Left ventricle myocardium inferior (tissue), 1 donor: Measurements from ENCODE around the gene DAAM1. TPM values are rescaled to one million over a fixed set of nuclear protein-coding genes. Genes with fewer than 3 reads are reported as not detected.
A peak's percentile ranks its signal among the peaks of the same experiment; 100 is the strongest.

Experiments used
- DNase-seq: peaks from one replicate; pipeline ENCODE4 v3.0.0-alpha.2; 2020
- H3K27ac ChIP-seq: fragments of 200-600 bp; replicated peaks from 2 replicates; pipeline ENCODE4 v1.8.0; 2021
- H3K27me3 ChIP-seq: fragments of 200-600 bp; 2 replicates; pipeline ENCODE4 v1.8.0; 2021; ENCODE audit warnings: low read depth
- H3K36me3 ChIP-seq: fragments of 200-600 bp; 2 replicates; pipeline ENCODE4 v1.8.0; 2021
- H3K4me1 ChIP-seq: fragments of 200-600 bp; 2 replicates; pipeline ENCODE4 v1.8.0; 2021
- H3K4me3 ChIP-seq: fragments of 200-600 bp; 2 replicates; pipeline ENCODE4 v1.8.0; 2021; ENCODE audit warnings: mild to moderate bottlenecking, moderate library complexity
- H3K9me3 ChIP-seq: fragments of 200-600 bp; replicated peaks from 2 replicates; pipeline ENCODE4 v1.8.0; 2021
- CTCF ChIP-seq: fragments of 200-600 bp; IDR thresholded peaks from 2 replicates; pipeline ENCODE4 v1.8.0; 2021; ENCODE audit warnings: antibody characterized with exemption, mild to moderate bottlenecking, borderline replicate concordance
- intact Hi-C: fragments of 100-400 bp; cut with micrococcal nuclease; formaldehyde crosslinking; loops from one replicate; pipeline ENCODE4 v1.11.0; 2022
- total RNA-seq: library from RNA; stranded (reverse); fragmentation: NEBNext Ultra II Directional; extraction: Animal tissue kit (Norgen Biotek cat#: 25700); gene quantifications from one replicate; pipeline ENCODE4 v1.2.1, GENCODE V29; 2021
- donor health status: DM: no; HTN: yes; CAD: no; lungs with severe emphysema.

DAAM1 gene
- total RNA-seq, 1 donor from 2014 or later = 84.8 TPM

DNA sequence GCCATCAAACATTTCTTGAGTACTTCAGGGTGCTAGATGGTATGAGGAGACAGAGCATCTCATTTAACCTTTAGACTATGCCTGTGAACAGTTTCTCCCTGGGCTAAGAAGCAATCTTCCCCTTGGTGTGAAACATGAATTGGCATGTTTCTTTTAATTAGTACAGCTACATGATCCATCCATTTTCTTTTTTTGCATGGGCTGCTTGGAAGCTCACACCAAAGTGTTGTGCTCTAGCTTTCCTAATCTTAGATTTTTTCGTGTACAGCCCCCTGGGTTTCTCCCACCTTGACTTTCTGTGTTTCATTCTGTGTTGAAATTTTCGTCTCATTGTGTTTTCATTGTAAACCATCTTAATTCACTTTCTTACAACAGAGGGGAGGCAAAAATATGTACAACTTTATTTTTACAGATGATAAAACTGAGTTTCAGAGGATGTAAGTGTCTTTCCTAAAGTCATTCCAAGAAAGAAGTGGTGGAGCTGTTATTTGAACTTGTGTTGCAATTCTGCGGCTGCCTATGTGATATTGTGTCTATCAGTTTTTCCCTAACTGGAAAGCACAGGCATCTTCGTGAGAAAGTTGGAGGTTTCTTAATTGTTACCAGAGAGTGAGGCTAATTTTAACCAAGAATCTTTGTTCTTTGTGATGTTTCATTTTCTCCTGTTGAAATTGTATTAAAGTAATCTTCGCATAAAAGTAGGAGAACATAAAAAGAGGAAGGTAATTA is 64.5 kb downstream of the DAAM1 start:
- H3K27ac ChIP-seq = peak overlapping the region; percentile 93
- intact Hi-C loops = loop anchor here (10.0 kb wide), 1 partner anchor 58 kb away; no protein-coding TSS in a partner anchor
- H3K9me3 ChIP-seq = no peaks in the 10 kb centered on the region
- H3K36me3 ChIP-seq = no peaks in the 10 kb centered on the region
- H3K27me3 ChIP-seq = no peaks in the 10 kb centered on the region
- peaks cover 98% of the 10 kb centered on the region for H3K4me1 ChIP-seq
- TF ChIP-seq CTCF = no peak
- no peak for DNase-seq
- H3K4me3 ChIP-seq = no peak overlapping the region

GRCh38 chr14:59253527-59253926 is 65.1 kb downstream of the DAAM1 start:
- intact Hi-C loops = loop anchor here (10.0 kb wide), 1 partner anchor 59 kb away; no protein-coding TSS in a partner anchor
- no peaks in the 10 kb centered on the region for H3K9me3 ChIP-seq
- H3K27me3 ChIP-seq = no peaks in the 10 kb centered on the region
- no peaks in the 10 kb centered on the region for H3K36me3 ChIP-seq
- no peak overlapping the region for H3K4me3 ChIP-seq
- no peak for DNase-seq
- H3K27ac ChIP-seq = peak overlapping the region; percentile 93
- TF ChIP-seq CTCF = no peak
- H3K4me1 ChIP-seq = peaks cover 92% of the 10 kb centered on the region

DNA sequence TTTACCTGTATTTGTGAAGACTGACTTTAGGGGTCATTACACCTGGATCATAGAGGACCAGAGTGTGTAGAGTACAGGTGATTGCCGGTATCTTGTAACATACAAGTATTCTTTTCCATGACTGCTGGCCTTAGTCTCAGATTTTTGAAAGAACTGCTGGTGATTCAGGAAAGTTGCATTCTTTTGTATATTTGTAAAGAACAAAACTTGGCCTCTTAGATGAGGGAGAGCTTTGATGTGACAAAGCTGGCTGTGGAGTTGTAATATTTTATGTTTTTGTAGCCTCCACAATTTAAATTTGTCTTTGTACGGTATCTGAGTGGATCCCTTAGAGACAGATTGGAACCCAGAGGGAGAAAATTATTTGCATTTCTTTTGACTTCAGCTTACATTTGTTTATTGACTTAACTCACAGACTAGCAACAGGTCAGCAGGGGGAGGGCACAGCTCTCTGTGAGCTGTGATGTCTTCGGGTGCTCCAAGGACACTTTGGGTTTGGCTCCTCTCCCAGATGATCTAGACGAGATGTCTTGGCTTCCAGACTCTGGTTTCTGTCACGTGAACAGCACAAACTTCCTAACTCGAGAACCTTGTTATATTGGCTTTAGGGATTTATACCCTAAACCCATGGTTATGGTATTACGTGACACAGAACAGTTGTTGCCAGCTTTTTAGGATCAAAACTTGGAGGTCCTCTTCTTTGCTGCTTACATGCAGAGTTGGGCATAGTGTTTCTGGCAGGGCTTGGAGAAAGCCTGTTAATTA is 65.9 kb downstream of the DAAM1 start:
- peak; percentile 23 for TF ChIP-seq CTCF

GRCh38 chr14:59254911-59255545 is 66.6 kb downstream of the DAAM1 start:
- H3K4me3 ChIP-seq = peak overlapping the region; percentile 14

More for the DNA sequence above, 65.9 kb downstream of the DAAM1 start:
- H3K4me1 ChIP-seq = peaks cover 88% of the 10 kb centered on the region
- intact Hi-C loops = loop anchor here (10.0 kb wide), 1 partner anchor 60 kb away; no protein-coding TSS in a partner anchor
- H3K27ac ChIP-seq = peak overlapping the region; percentile 93
- no peaks in the 10 kb centered on the region for H3K36me3 ChIP-seq
- H3K4me3 ChIP-seq = peak overlapping the region; percentile 14
- no peaks in the 10 kb centered on the region for H3K9me3 ChIP-seq
- DNase-seq = peak; percentile 74
- no peaks in the 10 kb centered on the region for H3K27me3 ChIP-seq

More at GRCh38 chr14:59254911-59255545, 66.6 kb downstream of the DAAM1 start:
- Histone ChIP-seq H3K4me1 (peaks cover 88% of the 10 kb centered on the region), H3K9me3 (no peaks in the 10 kb centered on the region), H3K36me3 (no peaks in the 10 kb centered on the region), H3K27me3 (no peaks in the 10 kb centered on the region), H3K27ac (peak overlapping the region; percentile 93)
- TF ChIP-seq CTCF = no peak
- intact Hi-C loops = loop anchor here (10.0 kb wide), 1 partner anchor 60 kb away; no protein-coding TSS in a partner anchor
- no peak for DNase-seq
